ENCODE data around the gene ST7L. TPM values are rescaled to one million over a fixed set of nuclear protein-coding genes. Genes with fewer than 3 reads are reported as not detected.
A peak's percentile ranks its signal among the peaks of the same experiment; 100 is the strongest.
"Not testable (repeated sequence)": the region's sequence is repeated elsewhere in the genome, so short reads cannot be mapped to it uniquely, and the experiment has no call there.

ST7L gene
- total RNA-seq, 4 donors from 2014 or later, result 18.2 to 34.1 (median 19.9) TPM

DNA sequence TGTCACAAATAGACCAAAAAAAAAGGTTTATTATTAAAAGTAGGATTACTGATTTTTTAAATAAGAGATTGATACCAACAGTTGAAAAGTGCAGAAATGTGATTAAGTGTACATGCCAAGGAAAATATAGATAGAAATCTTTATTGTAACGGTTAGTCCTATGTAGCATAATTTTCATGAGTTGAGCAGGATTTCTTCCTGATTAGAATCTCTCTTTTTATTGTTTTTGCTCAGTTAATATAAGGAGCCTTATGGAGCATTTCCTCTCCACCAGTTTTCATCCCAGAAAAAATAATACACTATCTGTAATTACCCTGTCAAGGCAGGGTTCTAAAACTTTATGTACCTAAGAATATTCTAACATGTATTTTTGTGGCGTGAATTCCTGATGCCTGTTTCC lies 24.1 kb upstream of the ST7L start:
- Histone ChIP-seq H3K4me1 (peaks cover 0 to 13% (median 0%) of the 10 kb centered on the region in 3 donors), H3K27me3 (no peaks in the 10 kb centered on the region), H3K4me3 (no peak overlapping the region), H3K36me3 (peaks cover 0 to 17% of the 10 kb centered on the region in 2 donors), H3K27ac (no peak overlapping the region), H3K9me3 (no peaks in the 10 kb centered on the region)
- ATAC-seq, result no peak
- 86 to 92% methylated on average over 2 of the region's 2 CpGs for WGBS, 2 donors (ENCODE audit: low coverage in 1 of 2)
- TF ChIP-seq EP300 (IDR thresholded peaks at IDR 0.05) (no peak), POLR2A (IDR thresholded peaks at IDR 0.05) (no peak), CTCF (IDR thresholded peaks at IDR 0.05) (no peak), POLR2AphosphoS5 (IDR thresholded peaks at IDR 0.05) (no peak)

- H3K27me3 ChIP-seq, H3K36me3 ChIP-seq, H3K4me3 ChIP-seq, H3K9me3 ChIP-seq, ATAC-seq, H3K27ac ChIP-seq: not testable (repeated sequence)
- H3K4me1 ChIP-seq, result peaks cover 0 to 39% (median 7%) of the 10 kb centered on the region in 3 donors
- WGBS, 2 donors (ENCODE audit: low coverage in 1 of 2), result 100% methylated on average over 1 of the region's 23 CpGs; no CpG with 5 or more reads in 1 of the 2 donors
Measured at GRCh38 chr1:112640437-112640836, 21.5 kb upstream of the ST7L start.

DNA sequence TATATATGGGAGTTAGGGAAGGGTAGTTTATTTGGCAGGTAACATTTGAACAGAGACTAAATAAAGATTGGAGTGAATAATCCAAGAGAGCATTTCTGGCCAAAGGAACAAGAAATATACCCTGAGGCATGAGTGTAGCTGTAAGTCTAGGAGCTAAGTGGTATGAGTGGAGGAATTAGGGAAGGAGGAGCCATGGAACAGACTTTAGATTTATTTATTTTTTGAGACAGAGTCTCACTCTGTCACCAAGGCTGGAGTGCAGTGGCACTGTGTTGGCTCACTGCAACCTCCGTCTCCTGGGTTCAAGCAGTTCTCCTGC lies 19.1 kb upstream of the ST7L start:
- no peak for ATAC-seq
- Histone ChIP-seq H3K9me3 (no peaks in the 10 kb centered on the region), H3K27me3 (no peaks in the 10 kb centered on the region), H3K27ac (peak overlapping the region in 1 of 4 donors; percentile 17), H3K4me1 (peaks cover 0 to 46% (median 7%) of the 10 kb centered on the region in 3 donors), H3K4me3 (no peak overlapping the region), H3K36me3 (no peaks in the 10 kb centered on the region)
- WGBS, 2 donors (ENCODE audit: low coverage in 1 of 2), result 82% methylated on average over 1 of the region's 1 CpG; no CpG with 5 or more reads in 1 of the 2 donors
- TF ChIP-seq POLR2AphosphoS5 (IDR thresholded peaks at IDR 0.05), result no peak
- no peak for TF ChIP-seq POLR2A (IDR thresholded peaks at IDR 0.05)
- TF ChIP-seq EP300 (IDR thresholded peaks at IDR 0.05), result no peak
- no peak for TF ChIP-seq CTCF (IDR thresholded peaks at IDR 0.05)

DNA sequence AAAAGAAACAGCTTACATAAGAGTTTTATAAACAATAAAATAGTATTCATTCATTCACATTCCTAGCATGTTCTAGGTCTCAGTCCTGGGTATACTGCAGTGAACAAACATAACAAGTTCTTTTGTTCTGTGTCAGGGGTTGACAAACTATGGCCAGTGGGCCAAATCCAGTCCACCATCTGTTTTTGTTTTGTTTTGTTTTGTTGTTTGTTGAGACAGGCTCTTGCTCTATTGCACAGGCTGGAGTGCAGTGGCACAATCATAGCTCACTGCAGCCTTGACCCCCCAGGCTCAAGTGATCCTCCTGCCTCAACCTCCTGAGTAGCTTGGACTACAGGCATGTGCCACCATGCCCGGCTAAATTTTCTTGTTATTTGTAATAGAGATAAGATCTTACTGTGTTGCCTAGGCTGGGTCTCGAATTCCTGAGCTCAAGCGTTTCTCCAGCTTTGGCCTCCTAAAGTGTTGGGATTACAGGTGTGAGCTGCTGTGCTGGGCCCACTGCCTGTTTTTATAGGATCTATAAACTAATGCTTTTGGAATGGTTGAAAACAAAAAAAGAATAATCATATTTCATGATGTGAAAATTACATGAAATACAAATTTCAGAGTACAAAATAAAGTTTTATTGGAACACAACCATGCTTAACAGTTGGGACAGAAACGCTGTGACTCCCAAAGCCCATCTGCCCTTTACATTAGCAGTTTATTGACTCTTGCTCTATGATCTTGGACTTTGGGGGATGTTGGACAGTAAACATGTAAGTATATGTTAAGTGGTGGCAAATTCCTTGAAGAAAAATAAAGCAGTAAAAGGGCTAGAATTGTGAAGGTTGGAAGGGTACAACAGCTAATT lies 18.5 kb upstream of the ST7L start:
- Histone ChIP-seq H3K27me3 (no peaks in the 10 kb centered on the region), H3K36me3 (no peaks in the 10 kb centered on the region), H3K4me1 (peaks cover 0 to 48% (median 7%) of the 10 kb centered on the region in 3 donors), H3K27ac (no peak overlapping the region), H3K9me3 (no peaks in the 10 kb centered on the region), H3K4me3 (no peak overlapping the region)
- ATAC-seq, result no peak
- TF ChIP-seq POLR2A (IDR thresholded peaks at IDR 0.05) (no peak), EP300 (IDR thresholded peaks at IDR 0.05) (no peak)
- 85 to 92% methylated on average over 3 to 4 of the region's 4 CpGs for WGBS, 2 donors (ENCODE audit: low coverage in 1 of 2)

DNA sequence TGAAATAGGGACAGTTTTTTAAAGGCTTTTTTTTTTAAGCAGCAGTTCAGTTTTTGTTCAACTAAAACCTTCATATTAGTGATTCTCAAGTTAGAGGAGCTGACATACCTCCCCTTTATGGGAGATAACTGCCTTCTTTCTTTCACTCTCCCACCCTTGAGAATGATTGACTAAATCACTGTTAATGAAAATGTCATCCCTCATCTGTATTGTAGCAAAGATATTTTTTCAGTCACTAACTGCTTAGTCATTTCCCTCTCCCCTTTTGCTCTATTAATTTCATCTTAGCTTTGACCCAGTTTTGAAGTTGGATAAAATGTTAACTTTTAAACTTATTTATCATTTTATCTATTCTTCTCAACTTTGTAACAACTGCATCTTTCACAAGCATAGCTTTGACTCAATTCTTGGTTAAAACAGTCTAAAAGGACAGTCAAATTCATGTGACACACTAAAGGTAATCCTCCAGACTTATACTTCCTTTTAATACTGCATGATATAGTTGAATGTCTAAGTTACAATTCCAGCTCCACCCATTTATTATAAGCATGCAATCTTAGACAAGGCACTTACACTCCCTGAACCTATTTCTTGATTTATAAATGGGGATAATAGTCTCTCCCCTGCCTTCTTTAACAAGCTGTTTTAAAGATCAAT lies 17.8 kb upstream of the ST7L start:
- no peak for TF ChIP-seq POLR2A (IDR thresholded peaks at IDR 0.05)
- H3K27me3 ChIP-seq, result no peaks in the 10 kb centered on the region
- no peak overlapping the region for H3K4me3 ChIP-seq
- ATAC-seq, result no peak
- H3K36me3 ChIP-seq, result no peaks in the 10 kb centered on the region
- H3K27ac ChIP-seq, result peak overlapping the region in 1 of 4 donors; percentile 25
- peaks cover 0 to 55% (median 7%) of the 10 kb centered on the region in 3 donors for H3K4me1 ChIP-seq
- no peaks in the 10 kb centered on the region for H3K9me3 ChIP-seq

GRCh38 chr1:112636056-112636455 lies 17.1 kb upstream of the ST7L start:
- WGBS, 2 donors (ENCODE audit: low coverage in 1 of 2), result 78 to 85% methylated on average over 2 of the region's 2 CpGs
- Histone ChIP-seq H3K4me3 (no peak overlapping the region), H3K4me1 (peaks cover 0 to 61% (median 7%) of the 10 kb centered on the region in 3 donors), H3K27me3 (no peaks in the 10 kb centered on the region), H3K27ac (no peak overlapping the region), H3K9me3 (no peaks in the 10 kb centered on the region), H3K36me3 (no peaks in the 10 kb centered on the region)
- no peak for ATAC-seq
- no peak for TF ChIP-seq EP300 (IDR thresholded peaks at IDR 0.05)
- TF ChIP-seq POLR2A (IDR thresholded peaks at IDR 0.05), result no peak
- no peak for TF ChIP-seq CTCF (IDR thresholded peaks at IDR 0.05)
- no peak for TF ChIP-seq POLR2AphosphoS5 (IDR thresholded peaks at IDR 0.05)
